ENCODE measurements around the gene PRADC1. TPM values are rescaled to one million over a fixed set of nuclear protein-coding genes. Genes with fewer than 3 reads are reported as not detected.
"Not testable (repeated sequence)": the region's sequence is repeated elsewhere in the genome, so short reads cannot be mapped to it uniquely, and the experiment has no call there.

PRADC1 gene
- total RNA-seq, 1 donor from 2014 or later: 8.1 TPM

DNA sequence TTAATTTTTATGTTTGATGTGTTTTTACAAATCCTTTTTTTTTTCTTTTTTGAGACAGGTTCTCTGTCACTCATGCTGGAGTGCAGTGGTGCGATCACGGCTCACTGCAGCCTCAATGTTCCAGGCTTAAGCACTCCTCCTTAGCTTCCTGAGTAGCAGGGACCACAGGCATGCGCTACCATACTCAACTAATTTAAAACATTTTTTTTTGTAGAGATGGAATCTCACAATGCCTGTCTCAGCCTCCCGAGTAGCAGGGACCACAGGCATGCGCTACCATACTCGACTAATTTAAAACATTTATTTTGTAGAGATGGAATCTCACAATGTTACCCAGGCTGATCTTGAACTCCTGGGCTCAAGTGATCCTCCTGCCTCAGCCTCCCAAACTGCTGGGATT is 27.4 kb downstream of the PRADC1 start:
- peaks cover 14% of the 10 kb centered on the region for H3K27me3 ChIP-seq
- peaks cover 14% of the 10 kb centered on the region for H3K4me1 ChIP-seq
- DNase-seq (ENCODE audit: extremely low spot score in 2 of 2): no peak
- intact Hi-C loops (cut with DNase I): no loop called here
- no peak overlapping the region for H3K27ac ChIP-seq
- H3K9me3 ChIP-seq: no peaks in the 10 kb centered on the region
- H3K4me3 ChIP-seq: no peak overlapping the region
- no peaks in the 10 kb centered on the region for H3K36me3 ChIP-seq
- TF ChIP-seq POLR2A (IDR thresholded peaks at IDR 0.05) (no peak), POLR2AphosphoS5 (IDR thresholded peaks at IDR 0.05; ENCODE audit: insufficient read depth in 1 of 2, low read depth in 1 of 2) (no peak)
- TF ChIP-seq, protein P1, sequence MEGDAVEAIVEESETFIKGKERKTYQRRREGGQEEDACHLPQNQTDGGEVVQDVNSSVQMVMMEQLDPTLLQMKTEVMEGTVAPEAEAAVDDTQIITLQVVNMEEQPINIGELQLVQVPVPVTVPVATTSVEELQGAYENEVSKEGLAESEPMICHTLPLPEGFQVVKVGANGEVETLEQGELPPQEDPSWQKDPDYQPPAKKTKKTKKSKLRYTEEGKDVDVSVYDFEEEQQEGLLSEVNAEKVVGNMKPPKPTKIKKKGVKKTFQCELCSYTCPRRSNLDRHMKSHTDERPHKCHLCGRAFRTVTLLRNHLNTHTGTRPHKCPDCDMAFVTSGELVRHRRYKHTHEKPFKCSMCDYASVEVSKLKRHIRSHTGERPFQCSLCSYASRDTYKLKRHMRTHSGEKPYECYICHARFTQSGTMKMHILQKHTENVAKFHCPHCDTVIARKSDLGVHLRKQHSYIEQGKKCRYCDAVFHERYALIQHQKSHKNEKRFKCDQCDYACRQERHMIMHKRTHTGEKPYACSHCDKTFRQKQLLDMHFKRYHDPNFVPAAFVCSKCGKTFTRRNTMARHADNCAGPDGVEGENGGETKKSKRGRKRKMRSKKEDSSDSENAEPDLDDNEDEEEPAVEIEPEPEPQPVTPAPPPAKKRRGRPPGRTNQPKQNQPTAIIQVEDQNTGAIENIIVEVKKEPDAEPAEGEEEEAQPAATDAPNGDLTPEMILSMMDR (IDR thresholded peaks at IDR 0.05): no peak

DNA sequence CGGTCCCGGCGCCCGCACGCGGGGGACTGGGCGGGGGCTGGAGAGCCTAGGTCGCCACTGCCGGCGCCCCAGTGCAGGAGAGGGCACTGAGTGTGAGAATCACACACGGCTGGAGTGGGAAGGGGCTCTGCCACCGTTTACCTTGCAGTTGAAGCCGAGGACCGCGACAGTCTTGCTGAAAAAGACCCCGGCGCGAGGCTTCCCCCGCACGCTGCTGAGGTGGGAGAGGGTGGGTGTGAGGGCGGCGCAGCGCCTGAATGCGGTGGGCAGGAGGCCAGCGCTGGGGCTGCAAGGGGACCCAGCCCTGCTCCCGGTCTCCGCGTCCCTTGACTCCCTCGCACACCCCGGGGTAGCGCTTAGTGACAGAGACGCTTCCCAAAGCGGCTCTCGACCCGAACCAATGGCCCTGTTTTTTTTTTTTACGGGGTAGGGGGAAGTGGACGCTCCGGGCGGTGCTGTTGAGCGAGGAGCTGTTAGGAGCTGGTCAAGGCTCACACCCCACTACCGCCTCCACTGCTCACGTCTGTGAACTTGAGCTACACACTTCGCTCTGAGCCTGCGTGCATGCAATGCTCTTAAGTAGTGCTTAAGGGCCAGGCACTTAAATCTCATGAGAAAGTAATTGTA is 29.9 kb downstream of the PRADC1 start:
- peaks cover 14% of the 10 kb centered on the region for H3K27me3 ChIP-seq
- intact Hi-C loops (cut with DNase I): no loop called here
- H3K9me3 ChIP-seq: no peaks in the 10 kb centered on the region
- H3K4me3 ChIP-seq: peak overlapping the region; percentile 30 to 39
- no peak for DNase-seq (ENCODE audit: extremely low spot score in 2 of 2)
- H3K36me3 ChIP-seq: no peaks in the 10 kb centered on the region
- no peak overlapping the region for H3K27ac ChIP-seq
- TF ChIP-seq POLR2A (IDR thresholded peaks at IDR 0.05) (no peak), POLR2AphosphoS5 (IDR thresholded peaks at IDR 0.05; ENCODE audit: insufficient read depth in 1 of 2, low read depth in 1 of 2) (no peak)
- TF ChIP-seq, protein P1 (IDR thresholded peaks at IDR 0.05): no peak
- peaks cover 14% of the 10 kb centered on the region for H3K4me1 ChIP-seq

GRCh38 chr2:73202156-73203054 is 30.6 kb downstream of the PRADC1 start, which contains the start of gene NOTO:
NOTO (plus strand) TSS chr2:73202574; CDS start chr2:73202667, 93 bp downstream.
- Histone ChIP-seq H3K27ac (no peak within 1 kb of the TSS), H3K4me1 (peaks cover 14% of the 10 kb centered on the region), H3K27me3 (peaks cover 14% of the 10 kb centered on the region), H3K36me3 (no peaks in the 10 kb centered on the region), H3K9me3 (no peaks in the 10 kb centered on the region), H3K4me3 (peak within 1 kb of the TSS; percentile 30 to 39)
- DNase-seq (ENCODE audit: extremely low spot score in 2 of 2): no peak
- intact Hi-C loops (cut with DNase I): no loop called here
- TF ChIP-seq POLR2A (IDR thresholded peaks at IDR 0.05): no peak
- no peak for TF ChIP-seq POLR2AphosphoS5 (IDR thresholded peaks at IDR 0.05; ENCODE audit: insufficient read depth in 1 of 2, low read depth in 1 of 2)
- TF ChIP-seq, protein P1 (IDR thresholded peaks at IDR 0.05): no peak

GRCh38 chr2:73200281-73200680 is 32.8 kb downstream of the PRADC1 start:
- DNase-seq (ENCODE audit: extremely low spot score in 2 of 2); H3K36me3 ChIP-seq; H3K27ac ChIP-seq; intact Hi-C loops (cut with DNase I); H3K4me3 ChIP-seq; H3K9me3 ChIP-seq: not testable (repeated sequence)
- H3K4me1 ChIP-seq: peaks cover 14% of the 10 kb centered on the region
- peaks cover 14% of the 10 kb centered on the region for H3K27me3 ChIP-seq

DNA sequence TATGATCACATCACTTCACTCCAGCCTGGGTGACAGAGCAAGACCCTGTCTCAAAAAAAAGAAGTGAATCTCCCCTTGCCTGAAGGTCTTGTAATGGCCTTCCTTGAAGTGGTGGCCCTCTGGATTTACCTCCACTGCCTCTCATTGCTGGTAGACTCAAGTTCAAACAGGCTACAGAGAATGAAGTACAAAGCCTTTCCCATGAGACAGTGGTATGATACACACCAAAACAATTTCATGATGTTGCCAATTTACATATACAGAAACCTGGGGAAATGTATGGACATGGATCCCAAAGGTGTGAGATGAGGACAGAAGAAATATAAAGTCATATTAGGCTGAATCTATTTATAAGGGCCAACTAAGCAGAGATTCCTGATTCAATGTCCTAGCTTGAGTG is 35.5 kb downstream of the PRADC1 start:
- H3K27me3 ChIP-seq: peaks cover 7% of the 10 kb centered on the region
- TF ChIP-seq POLR2A (IDR thresholded peaks at IDR 0.05) (no peak), POLR2AphosphoS5 (IDR thresholded peaks at IDR 0.05; ENCODE audit: insufficient read depth in 1 of 2, low read depth in 1 of 2) (no peak)
- TF ChIP-seq, protein P1 (IDR thresholded peaks at IDR 0.05): no peak

More for the DNA sequence above, 35.5 kb downstream of the PRADC1 start:
- Histone ChIP-seq H3K4me1 (peaks cover 6% of the 10 kb centered on the region), H3K9me3 (no peaks in the 10 kb centered on the region), H3K4me3 (no peak overlapping the region), H3K27ac (no peak overlapping the region), H3K36me3 (no peaks in the 10 kb centered on the region)
- no peak for DNase-seq (ENCODE audit: extremely low spot score in 2 of 2)
- intact Hi-C loops (cut with DNase I): no loop called here
